ENCODE measurements around the gene TPRN.

The TPRN gene

GRCh38 chr9:137161558-137162486 lies 38.7 kb downstream of the TPRN start:
- DNase-seq (ENCODE audit: low spot score), result no peak

GRCh38 chr9:137160716-137161557 lies 39.6 kb downstream of the TPRN start:
- no peak for DNase-seq (ENCODE audit: low spot score)

DNA sequence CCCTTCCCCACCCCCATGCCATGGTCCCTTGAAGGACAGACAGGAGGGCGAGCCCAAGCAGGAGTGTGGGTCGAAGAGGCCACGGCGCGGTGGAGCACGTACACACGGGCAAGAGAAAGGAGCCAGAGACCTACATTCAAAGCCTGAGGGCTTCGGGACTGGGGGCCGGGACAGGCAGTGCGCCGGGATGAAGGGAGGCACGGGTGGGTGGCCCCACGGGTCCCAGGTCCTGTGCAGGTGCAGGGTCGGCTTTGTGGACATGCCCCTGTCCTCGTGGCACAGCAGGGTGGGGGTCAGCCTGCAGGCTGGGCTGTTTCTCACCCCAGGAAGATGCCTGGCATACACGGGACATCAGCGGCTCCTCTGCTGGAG lies 40.5 kb downstream of the TPRN start:
- no peak for DNase-seq (ENCODE audit: low spot score)

- DNase-seq (ENCODE audit: low spot score), result no peak
These were observed 41.2 kb downstream of the TPRN start for GRCh38 chr9:137159105-137160053.

GRCh38 chr9:137158625-137159024 lies 41.9 kb downstream of the TPRN start:
- no peak for DNase-seq (ENCODE audit: low spot score)

DNA sequence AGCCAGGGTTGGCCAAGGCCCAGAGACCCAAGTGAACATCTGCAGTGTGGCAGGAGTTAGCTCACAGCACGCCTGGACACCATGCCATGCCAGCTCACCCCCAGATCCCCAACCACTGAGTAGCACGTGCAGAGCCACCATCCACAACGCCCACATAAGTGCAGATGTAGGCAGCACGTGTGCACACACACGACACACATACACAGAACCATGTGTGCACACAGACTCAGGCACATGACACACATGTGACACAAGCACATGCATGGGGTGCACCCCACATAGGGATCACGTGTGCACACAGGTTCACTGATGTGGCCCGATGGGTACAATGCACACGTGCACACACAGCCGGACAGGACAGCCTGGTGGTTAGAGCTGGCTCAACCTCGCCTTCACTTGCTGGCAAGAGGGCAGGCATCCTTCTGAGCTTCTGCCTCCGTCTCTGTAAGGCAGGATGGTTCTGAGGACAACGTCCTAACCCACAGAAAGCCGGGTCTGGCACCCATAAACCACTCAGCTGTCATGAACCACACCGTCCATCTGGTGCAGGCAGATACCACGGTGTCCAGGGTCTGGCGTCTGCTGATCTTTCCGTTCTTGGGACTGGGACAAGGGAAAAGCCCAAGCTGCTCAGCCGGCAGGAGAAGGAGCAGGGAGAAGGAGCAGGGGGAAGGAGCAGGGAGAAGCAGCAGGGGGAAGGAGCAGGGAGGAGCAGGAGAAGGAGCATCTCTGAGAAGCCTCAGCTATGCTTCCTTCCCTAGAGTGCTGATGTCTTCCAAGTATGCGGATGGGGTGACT lies 42.7 kb downstream of the TPRN start:
- DNase-seq (ENCODE audit: low spot score), result no peak

DNA sequence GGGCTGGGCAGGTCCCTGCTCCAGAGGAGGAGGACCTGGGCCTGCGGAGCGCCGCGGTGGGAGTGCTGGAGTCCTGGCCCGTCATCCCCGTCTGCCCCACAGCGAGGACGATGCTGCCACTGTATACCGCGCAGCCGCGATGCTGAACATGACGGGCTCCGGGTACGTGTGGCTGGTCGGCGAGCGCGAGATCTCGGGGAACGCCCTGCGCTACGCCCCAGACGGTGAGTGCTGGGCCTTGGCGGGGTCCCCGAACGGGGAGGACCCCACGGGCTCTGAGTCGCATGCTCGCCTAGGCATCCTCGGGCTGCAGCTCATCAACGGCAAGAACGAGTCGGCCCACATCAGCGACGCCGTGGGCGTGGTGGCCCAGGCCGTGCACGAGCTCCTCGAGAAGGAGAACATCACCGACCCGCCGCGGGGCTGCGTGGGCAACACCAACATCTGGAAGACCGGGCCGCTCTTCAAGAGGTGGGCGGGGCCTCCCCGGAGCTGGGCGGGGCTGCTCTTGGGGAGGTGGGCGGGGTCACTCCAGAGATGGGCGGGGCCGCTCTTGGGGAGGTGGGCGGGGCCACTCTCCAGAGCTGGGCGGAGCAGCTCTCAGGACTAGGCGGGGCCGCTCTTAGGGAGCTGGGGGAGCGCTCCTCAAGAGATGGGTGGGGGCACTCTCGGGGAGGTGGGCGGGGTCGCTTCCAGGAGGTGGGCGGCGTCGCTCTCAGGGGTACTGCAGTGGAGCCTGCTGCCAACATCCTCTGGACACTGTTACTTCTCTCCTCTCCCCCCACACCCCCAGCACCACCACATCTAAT lies 43.8 kb downstream of the TPRN start:
- peak; percentile 90 for DNase-seq (ENCODE audit: low spot score)

DNA sequence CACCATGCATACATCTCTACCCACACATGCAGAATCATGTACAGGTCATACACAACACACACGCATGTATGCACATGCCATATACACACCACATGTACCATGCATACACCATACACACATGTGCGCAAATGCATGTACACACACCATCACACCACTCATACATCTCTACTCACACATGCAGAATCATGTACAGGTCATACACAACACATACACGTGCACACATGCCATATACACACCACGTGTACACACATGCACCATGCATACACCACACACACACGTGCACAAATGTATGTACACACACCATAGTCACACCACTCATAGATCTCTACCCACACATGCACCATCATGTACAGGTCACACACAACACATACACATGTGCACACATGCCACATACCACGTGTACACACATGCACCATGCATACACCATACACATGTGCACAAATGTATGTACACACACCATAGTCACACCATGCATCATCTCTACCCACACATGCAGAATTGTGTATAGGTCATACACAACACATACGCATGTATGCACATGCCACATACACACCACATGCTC lies 47.6 kb downstream of the TPRN start:
- no peak for DNase-seq (ENCODE audit: low spot score)

GRCh38 chr9:137150617-137151457 lies 49.7 kb downstream of the TPRN start:
- peak; percentile 50 for DNase-seq (ENCODE audit: low spot score)

DNA sequence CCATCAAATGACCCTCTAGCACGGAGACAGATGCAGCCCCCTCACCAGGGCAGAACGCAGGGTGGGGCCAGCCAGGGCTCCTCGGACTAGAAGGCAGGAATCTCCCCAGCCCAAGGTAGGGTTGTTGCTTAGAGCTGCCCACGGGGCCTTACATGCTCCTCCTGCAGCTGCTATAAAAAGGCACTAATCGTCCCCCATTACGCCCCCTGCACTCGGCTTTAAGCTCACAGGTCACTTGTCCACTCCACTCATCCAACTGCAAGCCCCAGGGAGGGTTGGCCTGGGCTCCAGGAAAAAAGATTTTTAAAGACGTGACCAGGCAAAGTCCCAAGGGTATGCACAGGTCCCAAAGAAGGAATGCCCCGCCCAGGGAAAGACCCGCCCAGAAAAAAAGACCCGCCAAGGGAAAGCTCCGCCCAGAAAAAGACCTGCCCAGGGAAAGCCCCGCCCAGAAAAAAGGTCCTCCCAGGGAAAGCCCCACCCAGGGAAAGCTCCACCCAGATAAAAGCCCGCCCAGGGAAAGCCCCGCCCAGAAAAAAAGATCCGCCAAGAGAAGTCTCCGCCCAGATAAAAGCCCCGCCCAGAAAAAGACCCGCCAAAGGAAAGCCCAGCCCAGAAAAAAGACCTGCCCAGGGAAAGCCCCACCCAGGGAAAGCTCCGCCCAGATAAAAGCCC lies 50.5 kb downstream of the TPRN start:
- DNase-seq (ENCODE audit: low spot score), result no peak

GRCh38 chr9:137149363-137149762 lies 51.2 kb downstream of the TPRN start:
- no peak for DNase-seq (ENCODE audit: low spot score)

DNA sequence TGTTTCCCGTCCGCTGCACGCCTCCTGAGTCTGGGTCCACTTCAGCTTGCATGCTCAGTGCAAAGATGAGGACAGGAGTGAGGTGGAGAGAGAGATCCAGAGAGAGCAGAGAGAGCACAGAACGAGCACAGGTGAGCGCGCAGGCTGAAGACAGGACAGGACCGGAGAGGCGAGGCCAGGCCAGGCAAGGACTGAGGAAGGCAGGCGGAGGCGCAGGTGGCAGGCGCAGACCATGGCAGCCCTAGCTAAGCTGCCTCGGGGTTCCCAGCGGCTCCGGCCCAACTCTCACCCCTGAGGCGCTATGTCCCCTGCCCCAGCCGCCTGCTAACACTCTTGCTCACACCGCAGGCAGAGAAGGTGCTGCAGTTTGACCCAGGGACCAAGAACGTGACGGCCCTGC lies 51.9 kb downstream of the TPRN start:
- DNase-seq (ENCODE audit: low spot score), result no peak

DNA sequence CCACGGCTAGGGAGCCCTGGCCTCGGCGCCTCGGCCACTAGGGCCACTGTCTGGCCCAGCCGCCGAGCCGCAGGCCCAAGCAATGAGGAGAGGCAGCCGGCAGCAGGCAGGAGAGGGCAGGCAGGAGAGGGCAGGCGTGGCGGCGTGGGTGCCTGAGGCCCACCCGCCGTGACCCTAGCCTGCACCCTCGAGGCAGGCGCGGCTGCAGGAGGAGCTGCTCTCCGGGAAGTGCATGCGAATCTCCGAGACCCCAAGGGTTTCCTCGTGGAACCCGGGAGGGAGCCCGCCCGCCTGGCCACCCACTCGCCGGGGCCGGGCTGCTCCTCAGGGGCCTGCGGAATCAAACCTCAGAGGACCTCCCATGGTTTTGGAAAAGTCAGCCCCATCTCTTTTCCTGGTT lies 52.3 kb downstream of the TPRN start:
- DNase-seq (ENCODE audit: low spot score), result no peak

DNA sequence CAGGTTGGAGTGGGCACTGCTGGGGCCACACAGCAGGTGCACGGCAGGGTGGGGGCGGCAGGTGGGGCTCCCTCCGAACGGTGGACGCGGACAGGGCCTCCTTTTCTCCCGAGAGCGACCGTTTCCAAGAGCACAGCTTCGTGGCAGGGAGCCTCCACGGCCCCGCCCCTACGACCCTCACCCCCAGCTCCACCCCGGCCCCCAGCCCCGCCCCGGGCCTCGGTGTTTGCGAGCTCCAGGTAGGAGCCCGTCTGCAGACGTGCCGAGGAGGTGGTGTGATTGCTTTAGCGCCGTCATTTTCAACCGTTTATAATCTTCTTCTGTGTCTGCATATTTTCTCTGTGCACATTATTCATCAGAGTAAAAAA lies 52.8 kb downstream of the TPRN start:
- DNase-seq (ENCODE audit: low spot score), result no peak

DNA sequence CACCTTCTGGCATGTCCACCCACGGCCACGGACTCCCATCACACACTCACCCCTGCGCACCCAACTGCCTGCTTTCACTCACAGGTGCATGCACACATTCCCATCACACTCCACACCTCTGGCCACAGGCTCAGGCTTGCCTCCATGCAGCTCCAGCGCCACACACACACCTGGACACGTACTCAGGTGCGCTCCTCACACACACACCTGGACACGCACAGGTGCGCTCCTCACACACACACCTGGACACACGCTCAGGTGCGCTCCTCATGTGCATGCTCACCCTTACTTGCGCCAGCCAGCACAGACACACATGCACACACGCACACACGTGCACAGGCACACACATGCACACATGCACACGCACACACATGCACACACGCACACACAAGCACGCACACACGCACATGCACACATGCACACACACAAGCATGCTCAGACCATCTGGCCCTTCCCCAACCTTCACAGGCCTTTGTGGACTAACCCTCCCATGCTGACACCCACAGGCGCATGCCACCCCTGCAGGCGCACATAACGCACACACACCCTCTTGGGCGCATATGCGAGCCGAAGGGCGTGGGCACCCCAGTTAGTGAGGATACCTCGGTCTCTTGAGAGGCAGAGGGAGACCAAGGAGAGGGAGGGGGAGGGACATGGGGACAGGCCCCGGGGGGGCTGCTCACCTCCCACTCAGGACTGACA lies 53.3 kb downstream of the TPRN start:
- no peak for DNase-seq (ENCODE audit: low spot score)

DNA sequence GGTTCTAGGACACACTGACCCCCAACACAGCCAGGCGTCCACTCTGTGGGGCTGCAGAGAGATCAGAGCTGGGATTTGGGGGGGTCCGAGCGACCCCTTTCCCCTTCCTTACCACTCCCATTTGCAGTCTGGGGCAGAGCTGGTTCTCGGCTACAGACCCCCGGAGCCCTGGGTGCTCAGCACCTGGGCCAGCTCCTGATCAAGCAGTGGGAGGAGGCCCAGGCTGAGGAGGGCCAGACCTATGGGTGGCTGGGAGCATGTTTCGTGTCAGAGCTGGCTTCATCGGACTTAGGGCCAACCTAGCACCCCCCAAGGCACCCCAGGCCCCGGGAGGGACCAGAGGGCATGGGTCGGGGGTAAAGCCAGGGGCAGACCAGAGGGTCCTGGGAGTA lies 54.0 kb downstream of the TPRN start:
- DNase-seq (ENCODE audit: low spot score), result no peak

- no peak for DNase-seq (ENCODE audit: low spot score)
These were observed 54.6 kb downstream of the TPRN start for GRCh38 chr9:137145731-137146526.

Measured in AG20443 (cell line).